Measurements from ENCODE around the gene DCAF5. TPM values are rescaled to one million over a fixed set of nuclear protein-coding genes. Genes with fewer than 3 reads are reported as not detected.

The DCAF5 gene
- total RNA-seq, 4 donors from 2014 or later = 25.1 to 70.3 (median 42.7) TPM

DNA sequence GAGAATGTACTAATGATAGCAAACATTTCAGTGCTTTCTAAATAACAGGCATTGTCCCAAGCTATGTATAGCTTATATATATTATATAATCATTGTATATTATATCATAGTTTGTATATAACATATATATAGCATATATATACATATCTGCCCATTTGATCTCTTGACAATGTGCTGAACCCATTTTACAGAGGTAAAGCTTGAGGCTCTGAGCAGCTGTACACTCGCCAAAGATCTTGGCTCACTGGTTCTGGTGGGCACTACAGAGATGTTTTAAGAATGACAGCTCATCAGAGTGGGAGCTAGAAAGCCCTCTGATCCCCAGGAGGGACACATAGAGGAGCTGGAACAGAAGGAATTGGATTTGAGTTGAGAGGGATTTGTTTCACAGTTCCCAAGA lies 105.7 kb downstream of the DCAF5 start:
- no peak for DNase-seq
- peak overlapping the region; percentile 52 to 72 (median 69) for H3K27ac ChIP-seq
- H3K36me3 ChIP-seq = no peaks in the 10 kb centered on the region
- in situ Hi-C loops (cut with MboI; ENCODE audit: low pct_ligation_motif_present in 1 of 4, low pct_unique_long_range_greater_than_20kb in 1 of 4, low sequenced_read_pairs in 3 of 4) (no loop called here), intact Hi-C loops (cut with DNase I; ENCODE audit: low total_unique reads) (loop anchor here (10.0 kb wide), 1 partner anchor 62 kb away; no protein-coding TSS in a partner anchor)
- no peaks in the 10 kb centered on the region for H3K9me3 ChIP-seq
- 78 to 100% methylated on average over 1 of the region's 1 CpG for whole genome bisulfite sequencing, 2 donors (ENCODE audit: low coverage in 1 of 2)
- peaks cover 26 to 76% (median 57%) of the 10 kb centered on the region in 4 donors for H3K4me1 ChIP-seq
- no peak for TF ChIP-seq POLR2AphosphoS5 (IDR thresholded peaks at IDR 0.05)
- TF ChIP-seq EP300 (IDR thresholded peaks at IDR 0.05; ENCODE audit: low read depth) = no peak
- TF ChIP-seq POLR2A (IDR thresholded peaks at IDR 0.05) = no peak
- TF ChIP-seq, protein P1, sequence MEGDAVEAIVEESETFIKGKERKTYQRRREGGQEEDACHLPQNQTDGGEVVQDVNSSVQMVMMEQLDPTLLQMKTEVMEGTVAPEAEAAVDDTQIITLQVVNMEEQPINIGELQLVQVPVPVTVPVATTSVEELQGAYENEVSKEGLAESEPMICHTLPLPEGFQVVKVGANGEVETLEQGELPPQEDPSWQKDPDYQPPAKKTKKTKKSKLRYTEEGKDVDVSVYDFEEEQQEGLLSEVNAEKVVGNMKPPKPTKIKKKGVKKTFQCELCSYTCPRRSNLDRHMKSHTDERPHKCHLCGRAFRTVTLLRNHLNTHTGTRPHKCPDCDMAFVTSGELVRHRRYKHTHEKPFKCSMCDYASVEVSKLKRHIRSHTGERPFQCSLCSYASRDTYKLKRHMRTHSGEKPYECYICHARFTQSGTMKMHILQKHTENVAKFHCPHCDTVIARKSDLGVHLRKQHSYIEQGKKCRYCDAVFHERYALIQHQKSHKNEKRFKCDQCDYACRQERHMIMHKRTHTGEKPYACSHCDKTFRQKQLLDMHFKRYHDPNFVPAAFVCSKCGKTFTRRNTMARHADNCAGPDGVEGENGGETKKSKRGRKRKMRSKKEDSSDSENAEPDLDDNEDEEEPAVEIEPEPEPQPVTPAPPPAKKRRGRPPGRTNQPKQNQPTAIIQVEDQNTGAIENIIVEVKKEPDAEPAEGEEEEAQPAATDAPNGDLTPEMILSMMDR (IDR thresholded peaks at IDR 0.05) = no peak
- no peak overlapping the region for H3K4me3 ChIP-seq
- H3K27me3 ChIP-seq = no peaks in the 10 kb centered on the region

DNA sequence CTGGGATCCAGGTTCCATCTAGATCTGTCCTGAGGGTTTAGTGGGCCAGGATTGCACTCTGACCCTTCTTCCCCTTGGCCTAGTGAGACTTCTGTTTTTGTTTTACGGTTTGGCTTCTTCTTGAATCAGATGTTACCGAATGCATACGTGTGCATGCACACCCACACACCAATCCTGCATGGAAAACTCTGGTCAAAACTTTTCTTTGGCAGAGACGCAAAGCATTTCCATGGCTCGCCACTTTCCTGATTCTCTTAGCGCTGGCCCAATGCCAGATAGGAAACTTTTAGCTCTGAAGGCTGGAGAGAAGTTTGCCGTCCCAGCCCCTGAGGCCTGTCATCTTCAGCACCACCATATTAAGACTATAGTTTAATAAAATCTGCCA lies 106.5 kb downstream of the DCAF5 start:
- Histone ChIP-seq H3K4me1 (peaks cover 26 to 71% (median 58%) of the 10 kb centered on the region in 4 donors), H3K9me3 (no peaks in the 10 kb centered on the region), H3K27ac (peak overlapping the region; percentile 52 to 72 (median 69)), H3K36me3 (no peaks in the 10 kb centered on the region), H3K4me3 (no peak overlapping the region), H3K27me3 (no peaks in the 10 kb centered on the region)
- in situ Hi-C loops (cut with MboI; ENCODE audit: low pct_ligation_motif_present in 1 of 4, low pct_unique_long_range_greater_than_20kb in 1 of 4, low sequenced_read_pairs in 3 of 4) (no loop called here), intact Hi-C loops (cut with DNase I; ENCODE audit: low total_unique reads) (loop anchor here (10.0 kb wide), 1 partner anchor 62 kb away; no protein-coding TSS in a partner anchor)
- WGBS, 2 donors (ENCODE audit: low coverage in 1 of 2) = 59 to 100% methylated on average over 2 to 7 of the region's 7 CpGs
- TF ChIP-seq POLR2AphosphoS5 (IDR thresholded peaks at IDR 0.05) (peak in 2 of 3 donors; percentile 29 to 40), POLR2A (IDR thresholded peaks at IDR 0.05) (no peak)
- DNase-seq = peak; percentile 22

DNA sequence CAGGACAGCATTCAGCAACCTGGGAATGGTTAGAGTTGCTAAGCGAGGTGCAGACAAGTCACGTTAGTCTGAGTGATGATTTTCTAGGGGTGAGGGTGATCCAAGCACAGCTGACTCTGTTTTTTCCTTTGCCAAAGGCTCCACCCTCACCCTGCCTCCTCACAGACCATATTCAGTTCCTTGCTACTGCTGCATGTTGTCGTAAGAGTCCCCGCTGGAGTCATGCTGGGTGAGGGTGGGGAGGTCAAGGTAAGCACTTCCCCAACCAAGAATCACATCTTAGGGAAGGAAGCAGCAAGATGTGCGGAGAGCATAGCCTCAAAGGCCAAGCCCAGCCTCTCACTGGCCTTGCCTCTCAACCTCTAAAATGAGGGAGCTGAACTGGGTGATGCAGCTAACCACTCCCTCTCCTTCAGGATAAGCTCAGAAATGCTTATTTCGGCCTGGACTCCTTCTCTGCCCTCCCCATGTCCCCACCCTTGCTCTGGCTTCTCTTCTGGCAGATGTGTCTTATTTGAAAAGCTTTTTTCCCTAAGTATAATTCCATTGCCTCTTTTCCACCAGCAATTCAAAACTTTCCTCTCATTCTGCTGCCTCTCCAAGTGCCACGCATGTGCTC lies 107.0 kb downstream of the DCAF5 start:
- H3K4me1 ChIP-seq = peaks cover 26 to 66% (median 56%) of the 10 kb centered on the region in 4 donors
- no peak for DNase-seq
- no peaks in the 10 kb centered on the region for H3K36me3 ChIP-seq
- H3K9me3 ChIP-seq = no peaks in the 10 kb centered on the region
- no peaks in the 10 kb centered on the region for H3K27me3 ChIP-seq
- intact Hi-C loops (cut with DNase I; ENCODE audit: low total_unique reads) = loop anchor here (10.0 kb wide), 1 partner anchor 61 kb away; no protein-coding TSS in a partner anchor
- 62 to 65% methylated on average over 2 to 7 of the region's 7 CpGs for WGBS, 2 donors (ENCODE audit: low coverage in 1 of 2)
- no peak overlapping the region for H3K4me3 ChIP-seq
- TF ChIP-seq POLR2AphosphoS5 (IDR thresholded peaks at IDR 0.05) (no peak), POLR2A (IDR thresholded peaks at IDR 0.05) (no peak), EP300 (IDR thresholded peaks at IDR 0.05; ENCODE audit: low read depth) (no peak)
- TF ChIP-seq, protein P1 (IDR thresholded peaks at IDR 0.05) = no peak
- in situ Hi-C loops (cut with MboI; ENCODE audit: low pct_ligation_motif_present in 1 of 4, low pct_unique_long_range_greater_than_20kb in 1 of 4, low sequenced_read_pairs in 3 of 4) = no loop called here
- H3K27ac ChIP-seq = peak overlapping the region; percentile 52 to 72 (median 69)

DNA sequence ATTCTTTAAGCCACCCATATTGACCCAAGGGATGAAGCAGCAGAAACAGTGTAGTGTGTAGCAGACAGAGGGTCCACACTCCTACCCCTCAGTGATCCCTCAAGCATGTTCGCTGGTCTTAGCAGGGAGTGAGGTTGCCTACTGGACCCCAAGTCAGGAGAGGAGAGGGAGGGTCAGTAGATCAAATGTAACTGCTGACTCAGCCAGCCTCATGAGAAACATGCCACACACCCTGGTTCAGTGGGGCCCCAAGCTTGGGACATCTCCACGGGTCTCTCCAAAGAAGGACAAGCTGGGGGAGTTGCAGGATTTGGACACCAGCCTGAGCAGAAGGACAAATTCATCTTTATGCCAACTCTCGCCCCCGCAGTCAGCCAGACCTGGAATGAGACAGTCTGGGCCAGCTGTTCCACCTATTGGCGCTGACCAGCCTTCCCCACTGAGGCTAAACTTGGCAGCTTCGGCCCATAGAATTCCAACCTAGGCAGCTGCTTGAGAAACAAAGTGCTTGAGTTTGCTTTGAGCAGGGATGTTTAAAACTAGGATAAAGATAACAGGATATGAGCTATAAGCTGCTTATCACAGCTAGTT lies 107.9 kb downstream of the DCAF5 start:
- Histone ChIP-seq H3K9me3 (no peaks in the 10 kb centered on the region), H3K27me3 (no peaks in the 10 kb centered on the region), H3K36me3 (no peaks in the 10 kb centered on the region), H3K4me1 (peaks cover 18 to 57% (median 47%) of the 10 kb centered on the region in 4 donors), H3K4me3 (no peak overlapping the region), H3K27ac (peak overlapping the region; percentile 52 to 72 (median 69))
- intact Hi-C loops (cut with DNase I; ENCODE audit: low total_unique reads) = loop anchor here (10.0 kb wide), 1 partner anchor 60 kb away; no protein-coding TSS in a partner anchor
- in situ Hi-C loops (cut with MboI; ENCODE audit: low pct_ligation_motif_present in 1 of 4, low pct_unique_long_range_greater_than_20kb in 1 of 4, low sequenced_read_pairs in 3 of 4) = no loop called here
- TF ChIP-seq POLR2A (IDR thresholded peaks at IDR 0.05) (no peak), EP300 (IDR thresholded peaks at IDR 0.05; ENCODE audit: low read depth) (no peak), POLR2AphosphoS5 (IDR thresholded peaks at IDR 0.05) (no peak)
- TF ChIP-seq, protein P1 (IDR thresholded peaks at IDR 0.05) = no peak
- no peak for DNase-seq
- 77% methylated on average over 6 of the region's 6 CpGs; no CpG with 5 or more reads in 1 of the 2 donors for WGBS, 2 donors (ENCODE audit: low coverage in 1 of 2)

Data from transverse colon (tissue), 4 donors.